Breast epithelium (tissue), 4 donors: ENCODE results near the gene LDLRAD3. TPM values are rescaled to one million over a fixed set of nuclear protein-coding genes. Genes with fewer than 3 reads are reported as not detected.

ENCODE experiments used
- DNase-seq, 2 donors: peaks; one replicate each; pipeline ENCODE4 v3.0.0-alpha.2; 2019; ENCODE audit warnings: low spot score in 2 of 2
- H3K27ac ChIP-seq, 2 donors: fragments of 200-600 bp; sonication (generic) in 1 of 2; one replicate each; pipeline ENCODE4 v1.5.1; 2016 to 2019; ENCODE audit warnings: mild to moderate bottlenecking in 1 of 2
- H3K27me3 ChIP-seq, 2 donors: fragments of 200-600 bp; sonication (generic) in 1 of 2; one replicate each; pipeline versions ENCODE4 v1.5.1 to v1.6.0; 2017 to 2019; ENCODE audit warnings: control low read depth in 1 of 2, mild to moderate bottlenecking in 1 of 2
- H3K36me3 ChIP-seq: fragments of 200-600 bp; one replicate; pipeline ENCODE4 v1.5.1; 2019
- H3K4me1 ChIP-seq, 2 donors: fragments of 200-600 bp; sonication (generic); one replicate each; pipeline ENCODE4 v1.5.1; 2016 to 2019; ENCODE audit warnings: control low read depth in 1 of 2
- H3K4me3 ChIP-seq, 3 donors: fragments of 200-600 bp; sonication (generic); 1 replicate in 2 of 3; 2 replicates in 1 of 3; pipeline ENCODE4 v1.5.1; 2016 to 2019; ENCODE audit warnings: mild to moderate bottlenecking in 3 of 3, moderate library complexity in 2 of 3
- H3K9me3 ChIP-seq, 2 donors: fragments of 200-600 bp; sonication (generic) in 1 of 2; one replicate each; pipeline ENCODE4 v1.5.1; 2016 to 2019; ENCODE audit warnings: control low read depth in 1 of 2
- CTCF ChIP-seq, 3 donors: fragments of 450-650 bp; IDR thresholded peaks; one replicate each; pipeline ENCODE4 v1.5.1; 2016 to 2017; ENCODE audit warnings: antibody characterized with exemption in 3 of 3, mild to moderate bottlenecking in 3 of 3, moderate library complexity in 3 of 3
- POLR2A ChIP-seq: fragments of 450-650 bp; IDR thresholded peaks from one replicate; pipeline ENCODE4 v1.6.1; 2016; ENCODE audit warnings: antibody characterized with exemption, mild to moderate bottlenecking, moderate library complexity
- POLR2AphosphoS5 ChIP-seq, 3 donors: sonication (generic); formaldehyde crosslinking; IDR thresholded peaks; one replicate each; pipeline ENCODE4 v1.6.1; 2017; ENCODE audit warnings: antibody characterized with exemption in 3 of 3
- intact Hi-C: fragments of 100-400 bp; cut with DNase I; formaldehyde crosslinking; loops from one replicate; pipeline ENCODE4 v1.15.1; 2023; ENCODE audit warnings: low total_unique reads
- total RNA-seq, 3 donors: library from RNA; depleted of rRNA; stranded (reverse); fragments of >200 nt; gene quantifications; one replicate each; pipeline ENCODE4 v1.1.0, GENCODE V29; 2016

The LDLRAD3 gene
- total RNA-seq, 3 donors from 2014 or later, result 20.3 to 45.4 (median 40.6) TPM

- Histone ChIP-seq H3K9me3 (no peaks in the 10 kb centered on the region), H3K36me3 (peaks cover 3% of the 10 kb centered on the region), H3K27me3 (no peaks in the 10 kb centered on the region), H3K4me3 (no peak overlapping the region), H3K4me1 (no peaks in the 10 kb centered on the region), H3K27ac (no peak overlapping the region)
- intact Hi-C loops, result loop anchor here (5.0 kb wide), 1 partner anchor 649 kb away; the partner anchor contains the start of gene FJX1
- no peak for TF ChIP-seq POLR2A
- TF ChIP-seq CTCF (IDR thresholded peaks at IDR 0.05), result no peak
- no peak for TF ChIP-seq POLR2AphosphoS5 (IDR thresholded peaks at IDR 0.05)
- DNase-seq, result no peak
Observed at GRCh38 chr11:36266767-36267166, 322.9 kb downstream of the LDLRAD3 start.

GRCh38 chr11:36268337-36268985 is 324.6 kb downstream of the LDLRAD3 start:
- Histone ChIP-seq H3K4me3 (no peak overlapping the region), H3K4me1 (no peaks in the 10 kb centered on the region), H3K27ac (no peak overlapping the region), H3K9me3 (no peaks in the 10 kb centered on the region), H3K27me3 (no peaks in the 10 kb centered on the region), H3K36me3 (peaks cover 12% of the 10 kb centered on the region)
- no peak for TF ChIP-seq POLR2A
- no peak for TF ChIP-seq POLR2AphosphoS5 (IDR thresholded peaks at IDR 0.05)
- TF ChIP-seq CTCF (IDR thresholded peaks at IDR 0.05), result no peak
- no peak for DNase-seq
- intact Hi-C loops, result loop anchor here (5.0 kb wide), 1 partner anchor 651 kb away; the partner anchor contains the start of gene FJX1

DNA sequence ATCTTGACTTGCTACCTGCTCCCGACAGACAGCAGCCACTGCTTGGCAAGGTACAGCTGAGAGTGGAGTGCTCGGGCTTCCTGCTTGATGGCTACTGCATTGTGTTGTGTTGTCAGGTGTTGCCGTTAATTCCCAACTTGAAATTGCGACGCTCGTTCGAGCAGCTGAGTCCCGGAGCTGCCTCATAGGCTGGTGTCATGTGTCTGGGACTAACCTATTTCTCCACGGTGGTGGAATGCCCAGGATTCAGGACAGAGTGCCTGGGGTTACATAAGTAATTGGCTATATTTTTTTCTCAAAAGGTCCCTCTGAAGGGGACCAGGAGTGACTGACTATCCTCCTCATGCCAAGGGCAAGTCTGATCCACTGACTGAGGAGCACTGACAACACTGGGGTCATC is 326.8 kb downstream of the LDLRAD3 start:
- Histone ChIP-seq H3K9me3 (no peaks in the 10 kb centered on the region), H3K36me3 (peaks cover 12% of the 10 kb centered on the region), H3K4me1 (no peaks in the 10 kb centered on the region), H3K27ac (no peak overlapping the region), H3K27me3 (no peaks in the 10 kb centered on the region), H3K4me3 (no peak overlapping the region)
- no peak for DNase-seq
- intact Hi-C loops, result loop anchor here (1.0 kb wide), 1 partner anchor 27 kb away; no protein-coding TSS in a partner anchor
- TF ChIP-seq POLR2A (no peak), POLR2AphosphoS5 (IDR thresholded peaks at IDR 0.05) (no peak), CTCF (IDR thresholded peaks at IDR 0.05) (no peak)

GRCh38 chr11:36271794-36272407 is 328.0 kb downstream of the LDLRAD3 start:
- no peak for DNase-seq
- H3K9me3 ChIP-seq, result no peaks in the 10 kb centered on the region
- intact Hi-C loops, result loop anchor here (1.0 kb wide), 1 partner anchor 25 kb away; no protein-coding TSS in a partner anchor
- H3K27ac ChIP-seq, result no peak overlapping the region
- no peak overlapping the region for H3K4me3 ChIP-seq
- H3K4me1 ChIP-seq, result no peaks in the 10 kb centered on the region
- H3K36me3 ChIP-seq, result peaks cover 12% of the 10 kb centered on the region
- no peaks in the 10 kb centered on the region for H3K27me3 ChIP-seq
- TF ChIP-seq POLR2AphosphoS5 (IDR thresholded peaks at IDR 0.05) (no peak), POLR2A (no peak), CTCF (IDR thresholded peaks at IDR 0.05) (no peak)

GRCh38 chr11:36273110-36273509 is 329.2 kb downstream of the LDLRAD3 start:
- DNase-seq, result no peak
- Histone ChIP-seq H3K4me1 (no peaks in the 10 kb centered on the region), H3K27ac (no peak overlapping the region), H3K27me3 (no peaks in the 10 kb centered on the region), H3K36me3 (peaks cover 12% of the 10 kb centered on the region), H3K9me3 (no peaks in the 10 kb centered on the region), H3K4me3 (no peak overlapping the region)
- intact Hi-C loops, result no loop called here
- no peak for TF ChIP-seq POLR2AphosphoS5 (IDR thresholded peaks at IDR 0.05)
- no peak for TF ChIP-seq POLR2A
- TF ChIP-seq CTCF (IDR thresholded peaks at IDR 0.05), result no peak
